DOHH2 (cell line): ENCODE measurements around the gene M6PR.

Experiments
- EZH2phosphoT487 ChIP-seq: fragments of 200-600 bp; sonication (generic); IDR thresholded peaks from 2 replicates; pipeline ENCODE4 v1.6.1; 2017; ENCODE audit warnings: borderline replicate concordance, mild to moderate bottlenecking, antibody characterized with exemption, low read length, moderate library complexity, mixed read lengths
- TF ChIP-seq, protein P1 (sequence below): fragments of 200-600 bp; sonication (generic); IDR thresholded peaks from one replicate; pipeline ENCODE4 v1.5.1; 2014; ENCODE audit warnings: antibody characterized with exemption, mild to moderate bottlenecking, low read depth, low read length; ENCODE audit not compliant: poor library complexity, severe bottlenecking

DNA sequence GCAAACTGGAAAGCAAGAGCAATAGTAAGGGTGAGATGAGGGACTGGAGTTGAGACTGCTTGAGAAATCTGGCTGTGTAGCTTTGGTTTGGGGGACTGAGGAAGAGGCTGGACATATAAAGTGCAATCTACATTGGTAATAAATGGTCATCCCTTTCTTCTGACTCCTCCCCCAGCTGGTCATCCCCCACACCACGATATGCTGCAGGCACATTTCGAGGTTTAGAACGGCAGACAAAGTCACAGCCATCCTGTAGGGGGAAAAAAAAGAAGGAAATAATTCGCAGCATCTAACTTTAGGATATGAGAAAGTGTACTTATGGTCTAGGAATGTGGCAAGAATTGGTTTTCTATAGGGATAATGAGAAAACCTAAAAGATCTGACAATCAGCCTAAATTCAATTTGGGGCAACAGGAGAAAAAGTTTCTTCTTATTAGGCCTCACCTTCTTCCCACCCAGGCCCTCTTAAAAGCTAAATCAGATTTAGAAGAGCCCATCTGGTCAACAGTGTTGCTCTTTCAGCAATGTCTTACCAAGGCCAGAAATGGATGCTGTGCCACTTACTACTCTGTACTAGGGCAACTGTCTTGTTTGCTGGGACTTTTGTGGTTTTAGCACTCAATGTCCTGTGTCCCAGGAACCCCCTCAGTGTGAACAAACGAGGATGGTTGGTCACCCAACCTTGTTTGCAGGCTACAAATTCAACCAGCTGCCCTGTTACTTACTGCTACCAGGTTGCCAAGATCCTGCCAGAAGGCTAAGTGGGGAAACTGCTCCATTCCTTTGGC is 7.6 kb downstream of the M6PR start:
- TF ChIP-seq, protein P1, sequence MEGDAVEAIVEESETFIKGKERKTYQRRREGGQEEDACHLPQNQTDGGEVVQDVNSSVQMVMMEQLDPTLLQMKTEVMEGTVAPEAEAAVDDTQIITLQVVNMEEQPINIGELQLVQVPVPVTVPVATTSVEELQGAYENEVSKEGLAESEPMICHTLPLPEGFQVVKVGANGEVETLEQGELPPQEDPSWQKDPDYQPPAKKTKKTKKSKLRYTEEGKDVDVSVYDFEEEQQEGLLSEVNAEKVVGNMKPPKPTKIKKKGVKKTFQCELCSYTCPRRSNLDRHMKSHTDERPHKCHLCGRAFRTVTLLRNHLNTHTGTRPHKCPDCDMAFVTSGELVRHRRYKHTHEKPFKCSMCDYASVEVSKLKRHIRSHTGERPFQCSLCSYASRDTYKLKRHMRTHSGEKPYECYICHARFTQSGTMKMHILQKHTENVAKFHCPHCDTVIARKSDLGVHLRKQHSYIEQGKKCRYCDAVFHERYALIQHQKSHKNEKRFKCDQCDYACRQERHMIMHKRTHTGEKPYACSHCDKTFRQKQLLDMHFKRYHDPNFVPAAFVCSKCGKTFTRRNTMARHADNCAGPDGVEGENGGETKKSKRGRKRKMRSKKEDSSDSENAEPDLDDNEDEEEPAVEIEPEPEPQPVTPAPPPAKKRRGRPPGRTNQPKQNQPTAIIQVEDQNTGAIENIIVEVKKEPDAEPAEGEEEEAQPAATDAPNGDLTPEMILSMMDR = no peak
- no peak for TF ChIP-seq EZH2phosphoT487
